Measurements from ENCODE around the gene AP1B1. TPM values are rescaled to one million over a fixed set of nuclear protein-coding genes. Genes with fewer than 3 reads are reported as not detected.

AP1B1 gene
- total RNA-seq, 4 donors from 2014 or later = 58.0 to 77.3 (median 75.3) TPM

DNA sequence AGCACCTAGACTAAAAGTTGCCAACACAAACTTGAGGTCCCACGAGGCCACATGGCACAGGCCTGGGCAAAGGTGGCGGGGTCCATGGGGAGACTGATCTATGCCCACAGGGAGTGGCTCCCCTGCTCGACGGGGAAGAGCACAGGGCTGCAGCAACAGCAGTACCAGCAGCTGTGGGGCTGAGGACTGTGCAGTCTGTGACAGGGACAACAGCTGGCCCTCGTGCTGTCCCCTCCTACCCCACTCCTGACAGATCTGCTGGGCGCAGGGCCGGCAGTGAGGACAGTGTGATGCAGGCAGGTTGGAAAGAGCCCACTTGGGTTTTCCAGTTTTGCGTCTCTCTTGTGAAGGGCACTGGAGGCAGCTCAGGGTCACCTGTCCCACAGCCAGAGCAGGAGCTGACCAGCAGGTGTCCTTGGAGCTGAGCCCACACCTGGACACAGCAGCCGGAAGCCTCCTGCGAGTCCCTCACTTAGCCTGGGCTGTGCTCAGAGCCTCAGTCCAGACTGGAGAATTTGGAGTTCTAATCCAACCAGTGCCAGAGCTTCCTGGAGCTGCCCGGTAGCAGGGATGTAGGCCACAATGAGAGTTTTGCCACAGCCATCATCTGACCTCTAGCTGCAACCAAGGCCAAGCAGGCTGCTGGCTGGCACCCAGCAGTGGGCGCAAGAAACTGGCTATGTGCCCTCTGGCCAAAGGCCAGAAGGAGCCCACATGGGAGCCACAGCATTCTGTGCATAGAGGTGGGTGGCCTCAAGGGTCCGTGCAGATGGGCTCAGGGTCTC lies 85.5 kb downstream of the AP1B1 start:
- TF ChIP-seq, protein P1, sequence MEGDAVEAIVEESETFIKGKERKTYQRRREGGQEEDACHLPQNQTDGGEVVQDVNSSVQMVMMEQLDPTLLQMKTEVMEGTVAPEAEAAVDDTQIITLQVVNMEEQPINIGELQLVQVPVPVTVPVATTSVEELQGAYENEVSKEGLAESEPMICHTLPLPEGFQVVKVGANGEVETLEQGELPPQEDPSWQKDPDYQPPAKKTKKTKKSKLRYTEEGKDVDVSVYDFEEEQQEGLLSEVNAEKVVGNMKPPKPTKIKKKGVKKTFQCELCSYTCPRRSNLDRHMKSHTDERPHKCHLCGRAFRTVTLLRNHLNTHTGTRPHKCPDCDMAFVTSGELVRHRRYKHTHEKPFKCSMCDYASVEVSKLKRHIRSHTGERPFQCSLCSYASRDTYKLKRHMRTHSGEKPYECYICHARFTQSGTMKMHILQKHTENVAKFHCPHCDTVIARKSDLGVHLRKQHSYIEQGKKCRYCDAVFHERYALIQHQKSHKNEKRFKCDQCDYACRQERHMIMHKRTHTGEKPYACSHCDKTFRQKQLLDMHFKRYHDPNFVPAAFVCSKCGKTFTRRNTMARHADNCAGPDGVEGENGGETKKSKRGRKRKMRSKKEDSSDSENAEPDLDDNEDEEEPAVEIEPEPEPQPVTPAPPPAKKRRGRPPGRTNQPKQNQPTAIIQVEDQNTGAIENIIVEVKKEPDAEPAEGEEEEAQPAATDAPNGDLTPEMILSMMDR (IDR thresholded peaks at IDR 0.05) = no peak
- DNase-seq (ENCODE audit: low spot score) = no peak
- ATAC-seq (ENCODE audit: low FRiP score) = no peak

DNA sequence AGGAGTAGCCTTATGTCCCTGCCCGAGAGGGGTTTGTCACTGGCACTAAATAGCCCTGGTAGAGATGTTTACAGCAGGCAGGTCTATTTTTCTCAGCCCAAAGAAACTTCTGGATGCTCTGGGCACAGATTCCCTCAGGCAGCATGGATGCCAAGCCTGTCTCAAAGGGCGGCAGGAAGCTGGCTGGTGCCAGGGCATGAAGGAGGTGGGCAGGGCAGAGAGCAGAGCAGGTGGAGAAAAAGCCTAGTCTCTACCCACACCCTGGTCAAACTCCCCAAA lies 86.0 kb downstream of the AP1B1 start:
- no peak for ATAC-seq (ENCODE audit: low FRiP score)
- no peak for DNase-seq (ENCODE audit: low spot score)
- TF ChIP-seq, protein P1 (IDR thresholded peaks at IDR 0.05) = no peak

DNA sequence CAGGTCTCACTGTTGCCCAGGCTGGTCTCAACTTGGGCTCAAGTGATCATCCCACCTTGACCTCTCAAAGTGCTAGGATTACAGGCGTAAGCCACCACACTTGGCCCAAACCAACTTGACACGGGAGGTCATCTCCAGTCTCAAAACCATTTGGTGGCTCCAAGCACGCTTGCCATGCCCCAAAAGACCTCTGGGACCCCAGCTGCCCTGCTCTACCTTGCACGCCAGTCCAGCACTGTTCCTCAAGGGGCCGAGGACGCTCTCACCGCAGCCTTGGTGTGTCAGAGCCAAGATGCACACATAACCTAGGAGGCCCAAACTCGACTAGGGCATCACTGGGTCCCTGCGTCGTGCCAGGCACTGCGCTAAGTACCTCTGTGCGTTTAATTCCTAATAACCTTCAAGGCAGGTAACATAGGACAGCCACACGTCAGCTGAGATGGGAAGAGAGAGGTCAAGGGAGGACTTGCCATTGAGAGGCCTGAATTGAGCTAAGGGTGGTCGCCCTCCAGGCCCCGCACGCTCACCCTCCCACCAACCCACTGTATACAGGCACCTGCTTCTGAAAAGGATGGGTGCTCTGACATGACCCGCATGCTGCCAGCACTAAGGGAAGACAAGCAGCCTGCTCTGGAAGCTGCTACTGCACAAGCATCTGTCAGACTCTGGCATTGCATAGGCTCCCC lies 86.5 kb downstream of the AP1B1 start:
- DNase-seq (ENCODE audit: low spot score) (no peak), ATAC-seq (ENCODE audit: low FRiP score) (no peak)
- TF ChIP-seq, protein P1 (IDR thresholded peaks at IDR 0.05) = no peak

DNA sequence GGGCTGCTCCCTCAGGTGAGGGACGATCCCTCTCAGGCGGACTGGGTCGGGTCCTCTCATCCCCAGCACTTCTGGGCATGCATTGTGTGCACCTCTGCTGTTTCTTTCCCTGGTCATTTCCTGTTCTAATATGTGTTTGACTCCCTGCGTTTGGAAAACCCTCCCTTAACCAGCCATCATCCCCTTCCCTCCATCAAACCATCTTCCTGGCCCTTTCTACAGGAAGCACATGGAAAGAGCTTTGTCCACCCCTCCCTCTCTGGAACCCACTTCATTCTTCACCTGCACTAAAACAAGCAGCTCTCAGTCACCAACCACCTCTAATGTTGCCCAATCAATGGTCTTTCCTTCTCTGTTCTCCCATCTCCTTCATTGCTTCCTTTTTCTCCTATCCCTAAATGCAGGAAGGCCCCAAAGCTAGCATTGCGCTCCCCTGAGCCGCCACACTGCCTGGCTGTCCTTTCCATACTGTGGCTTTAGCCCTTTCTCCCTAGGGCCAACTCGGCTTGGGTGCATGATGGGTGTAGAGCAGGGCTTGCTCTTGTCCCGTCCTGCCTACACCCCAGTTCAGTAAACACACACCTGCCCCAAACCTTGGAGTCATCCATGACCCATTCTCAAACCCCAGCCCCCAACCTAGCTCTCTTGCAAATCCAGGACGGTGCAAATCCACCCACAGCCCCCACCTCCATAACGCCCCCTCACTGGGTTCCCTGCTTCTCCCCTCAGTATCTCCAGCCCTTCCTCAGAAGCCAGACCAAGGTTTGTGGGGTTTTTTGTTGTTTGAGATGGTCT lies 87.4 kb downstream of the AP1B1 start:
- ATAC-seq (ENCODE audit: low FRiP score) = no peak
- TF ChIP-seq, protein P1 (IDR thresholded peaks at IDR 0.05) = no peak
- no peak for DNase-seq (ENCODE audit: low spot score)

DNA sequence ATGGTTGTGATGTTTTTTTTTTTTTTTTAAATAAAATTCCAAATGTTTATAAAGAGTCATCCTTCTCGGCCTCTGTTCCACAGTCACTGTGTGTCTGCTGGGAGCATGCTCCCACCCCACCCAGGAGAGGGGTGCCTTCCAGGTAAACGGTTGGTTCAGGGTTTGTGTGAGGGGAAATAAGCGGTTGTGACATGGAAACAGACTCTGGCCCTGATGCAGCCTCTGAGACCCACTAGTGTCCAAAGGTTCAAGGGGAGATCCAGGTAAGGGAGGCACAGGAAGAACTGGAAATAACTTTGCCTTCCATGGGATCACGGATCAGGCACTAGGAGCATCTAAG lies 87.9 kb downstream of the AP1B1 start:
- TF ChIP-seq, protein P1 (IDR thresholded peaks at IDR 0.05) = no peak
- ATAC-seq (ENCODE audit: low FRiP score) = no peak
- DNase-seq (ENCODE audit: low spot score) = no peak

DNA sequence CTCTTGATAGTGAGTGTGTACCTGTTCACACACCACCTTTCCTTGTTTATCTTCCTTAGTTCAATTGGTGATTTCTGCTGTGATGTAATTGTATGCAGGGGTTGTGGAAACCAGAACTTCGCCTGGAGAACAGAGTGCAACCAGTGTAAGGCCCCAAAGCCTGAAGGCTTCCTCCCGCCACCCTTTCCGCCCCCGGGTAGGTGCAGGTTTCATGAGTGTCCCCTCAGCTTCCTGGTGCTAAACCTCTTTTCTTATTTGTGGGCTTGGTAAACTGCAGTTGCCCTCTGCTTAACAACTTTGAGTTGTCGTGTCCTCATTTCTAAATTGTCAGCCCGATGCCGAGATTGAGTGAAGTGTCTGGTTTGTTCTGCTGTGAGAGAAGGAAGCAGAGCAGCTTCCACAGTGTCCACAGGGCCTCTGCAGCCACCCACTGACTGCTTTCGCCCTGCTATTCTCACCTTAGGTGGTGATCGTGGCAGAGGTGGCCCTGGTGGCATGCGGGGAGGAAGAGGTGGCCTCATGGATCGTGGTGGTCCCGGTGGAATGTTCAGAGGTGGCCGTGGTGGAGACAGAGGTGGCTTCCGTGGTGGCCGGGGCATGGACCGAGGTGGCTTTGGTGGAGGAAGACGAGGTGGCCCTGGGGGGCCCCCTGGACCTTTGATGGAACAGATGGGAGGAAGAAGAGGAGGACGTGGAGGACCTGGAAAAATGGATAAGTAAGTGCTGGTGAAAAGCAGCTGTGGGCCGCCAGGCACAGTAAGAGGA lies 89.1 kb downstream of the AP1B1 start:
- no peak for DNase-seq (ENCODE audit: low spot score)
- ATAC-seq (ENCODE audit: low FRiP score) = no peak
- TF ChIP-seq, protein P1 (IDR thresholded peaks at IDR 0.05) = no peak
